Measurements from ENCODE around the gene MYO18B. TPM values are rescaled to one million over a fixed set of nuclear protein-coding genes. Genes with fewer than 3 reads are reported as not detected.

Gene MYO18B
- total RNA-seq, 1 experiment from 2014 or later: 0.03 TPM

GRCh38 chr22:26038365-26038764 lies 296.4 kb downstream of the MYO18B start:
- no peaks in the 10 kb centered on the region for H3K27me3 ChIP-seq (ENCODE audit: control insufficient read depth, insufficient read depth, low read length)
- H3K4me3 ChIP-seq (ENCODE audit: insufficient read depth, low read depth, low read length): no peak overlapping the region
- no peaks in the 10 kb centered on the region for H3K36me3 ChIP-seq (replicated peaks; ENCODE audit: control insufficient read depth, insufficient read depth, low read length)
- DNase-seq: no peak

- no peaks in the 10 kb centered on the region for H3K27me3 ChIP-seq (ENCODE audit: control insufficient read depth, insufficient read depth, low read length)
- no peaks in the 10 kb centered on the region for H3K36me3 ChIP-seq (replicated peaks; ENCODE audit: control insufficient read depth, insufficient read depth, low read length)
- DNase-seq: no peak
- H3K4me3 ChIP-seq (ENCODE audit: insufficient read depth, low read depth, low read length): no peak overlapping the region
Measured at GRCh38 chr22:26041931-26042330, 299.9 kb downstream of the MYO18B start.

- no peak for DNase-seq
- Histone ChIP-seq H3K27me3 (ENCODE audit: control insufficient read depth, insufficient read depth, low read length) (no peaks in the 10 kb centered on the region), H3K4me3 (ENCODE audit: insufficient read depth, low read depth, low read length) (no peak overlapping the region), H3K36me3 (replicated peaks; ENCODE audit: control insufficient read depth, insufficient read depth, low read length) (no peaks in the 10 kb centered on the region)
Measured at GRCh38 chr22:26043031-26043430, 301.0 kb downstream of the MYO18B start.

GRCh38 chr22:26045051-26045450 lies 303.1 kb downstream of the MYO18B start:
- Histone ChIP-seq H3K4me3 (ENCODE audit: insufficient read depth, low read depth, low read length) (no peak overlapping the region), H3K27me3 (ENCODE audit: control insufficient read depth, insufficient read depth, low read length) (no peaks in the 10 kb centered on the region), H3K36me3 (replicated peaks; ENCODE audit: control insufficient read depth, insufficient read depth, low read length) (no peaks in the 10 kb centered on the region)
- no peak for DNase-seq

- no peak overlapping the region for H3K4me3 ChIP-seq (ENCODE audit: insufficient read depth, low read depth, low read length)
- no peaks in the 10 kb centered on the region for H3K27me3 ChIP-seq (ENCODE audit: control insufficient read depth, insufficient read depth, low read length)
- no peak for DNase-seq
- H3K36me3 ChIP-seq (replicated peaks; ENCODE audit: control insufficient read depth, insufficient read depth, low read length): no peaks in the 10 kb centered on the region
Measured at GRCh38 chr22:26045860-26046259, 303.9 kb downstream of the MYO18B start.

- DNase-seq: no peak
- Histone ChIP-seq H3K27me3 (ENCODE audit: control insufficient read depth, insufficient read depth, low read length) (no peaks in the 10 kb centered on the region), H3K4me3 (ENCODE audit: insufficient read depth, low read depth, low read length) (no peak overlapping the region), H3K36me3 (replicated peaks; ENCODE audit: control insufficient read depth, insufficient read depth, low read length) (no peaks in the 10 kb centered on the region)
Measured at GRCh38 chr22:26047516-26047915, 305.5 kb downstream of the MYO18B start.

GRCh38 chr22:26047920-26048319 lies 305.9 kb downstream of the MYO18B start:
- DNase-seq: no peak
- Histone ChIP-seq H3K27me3 (ENCODE audit: control insufficient read depth, insufficient read depth, low read length) (no peaks in the 10 kb centered on the region), H3K4me3 (ENCODE audit: insufficient read depth, low read depth, low read length) (no peak overlapping the region), H3K36me3 (replicated peaks; ENCODE audit: control insufficient read depth, insufficient read depth, low read length) (no peaks in the 10 kb centered on the region)

GRCh38 chr22:26050079-26050478 lies 308.1 kb downstream of the MYO18B start:
- H3K4me3 ChIP-seq (ENCODE audit: insufficient read depth, low read depth, low read length): no peak overlapping the region
- no peaks in the 10 kb centered on the region for H3K36me3 ChIP-seq (replicated peaks; ENCODE audit: control insufficient read depth, insufficient read depth, low read length)
- no peak for DNase-seq
- H3K27me3 ChIP-seq (ENCODE audit: control insufficient read depth, insufficient read depth, low read length): no peaks in the 10 kb centered on the region

GRCh38 chr22:26053737-26054316 lies 311.8 kb downstream of the MYO18B start:
- Histone ChIP-seq H3K36me3 (replicated peaks; ENCODE audit: control insufficient read depth, insufficient read depth, low read length) (no peaks in the 10 kb centered on the region), H3K4me3 (ENCODE audit: insufficient read depth, low read depth, low read length) (no peak overlapping the region), H3K27me3 (ENCODE audit: control insufficient read depth, insufficient read depth, low read length) (no peaks in the 10 kb centered on the region)
- DNase-seq: peak; percentile 32

- Histone ChIP-seq H3K4me3 (ENCODE audit: insufficient read depth, low read depth, low read length) (no peak overlapping the region), H3K27me3 (ENCODE audit: control insufficient read depth, insufficient read depth, low read length) (no peaks in the 10 kb centered on the region), H3K36me3 (replicated peaks; ENCODE audit: control insufficient read depth, insufficient read depth, low read length) (no peaks in the 10 kb centered on the region)
- DNase-seq: no peak
Measured at GRCh38 chr22:26054841-26055605, 313.0 kb downstream of the MYO18B start.

GRCh38 chr22:26055693-26056092 lies 313.7 kb downstream of the MYO18B start:
- Histone ChIP-seq H3K27me3 (ENCODE audit: control insufficient read depth, insufficient read depth, low read length) (no peaks in the 10 kb centered on the region), H3K36me3 (replicated peaks; ENCODE audit: control insufficient read depth, insufficient read depth, low read length) (no peaks in the 10 kb centered on the region), H3K4me3 (ENCODE audit: insufficient read depth, low read depth, low read length) (no peak overlapping the region)
- no peak for DNase-seq

- Histone ChIP-seq H3K36me3 (replicated peaks; ENCODE audit: control insufficient read depth, insufficient read depth, low read length) (no peaks in the 10 kb centered on the region), H3K4me3 (ENCODE audit: insufficient read depth, low read depth, low read length) (no peak overlapping the region), H3K27me3 (ENCODE audit: control insufficient read depth, insufficient read depth, low read length) (no peaks in the 10 kb centered on the region)
- no peak for DNase-seq
Measured at GRCh38 chr22:26056455-26057200, 314.6 kb downstream of the MYO18B start.

GRCh38 chr22:26057731-26058130 lies 315.7 kb downstream of the MYO18B start:
- no peak for DNase-seq
- no peak overlapping the region for H3K4me3 ChIP-seq (ENCODE audit: insufficient read depth, low read depth, low read length)
- no peaks in the 10 kb centered on the region for H3K27me3 ChIP-seq (ENCODE audit: control insufficient read depth, insufficient read depth, low read length)
- no peaks in the 10 kb centered on the region for H3K36me3 ChIP-seq (replicated peaks; ENCODE audit: control insufficient read depth, insufficient read depth, low read length)

- Histone ChIP-seq H3K27me3 (ENCODE audit: control insufficient read depth, insufficient read depth, low read length) (no peaks in the 10 kb centered on the region; the same call in 1 of the 2 replicates), H3K4me3 (ENCODE audit: insufficient read depth, low read depth, low read length) (no peak overlapping the region)
- DNase-seq: no peak
Measured at GRCh38 chr22:26064048-26064447, 322.1 kb downstream of the MYO18B start.

GRCh38 chr22:26065847-26066246 lies 323.9 kb downstream of the MYO18B start:
- no peaks in the 10 kb centered on the region for H3K36me3 ChIP-seq (replicated peaks; ENCODE audit: control insufficient read depth, insufficient read depth, low read length)
- no peak for DNase-seq
- H3K4me3 ChIP-seq (ENCODE audit: insufficient read depth, low read depth, low read length): no peak overlapping the region
- H3K27me3 ChIP-seq (ENCODE audit: control insufficient read depth, insufficient read depth, low read length): no peaks in the 10 kb centered on the region; the same call in 1 of the 2 replicates

More at GRCh38 chr22:26064048-26064447, 322.1 kb downstream of the MYO18B start:
- no peaks in the 10 kb centered on the region for H3K36me3 ChIP-seq (replicated peaks; ENCODE audit: control insufficient read depth, insufficient read depth, low read length)
